GM18867 (cell line): ENCODE results near the gene DISP1.

Experiments
- ATAC-seq: cut with Tn5 transposase; IDR thresholded peaks from one replicate; pipeline ENCODE4 v1.9.1; 2021; ENCODE audit warnings: mild to moderate bottlenecking, moderate library complexity; ENCODE audit not compliant: unreplicated experiment

The DISP1 gene

GRCh38 chr1:222814536-222815439 lies at the start of gene DISP1:
DISP1 (plus strand) TSS chr1:222815039; CDS start chr1:222942824, 127,785 bp downstream.
- peak; percentile 94 for ATAC-seq

- ATAC-seq = peak; percentile 68
Observed at GRCh38 chr1:222767152-222767571, 47.7 kb upstream of the DISP1 start.

GRCh38 chr1:222768592-222768991 lies 46.2 kb upstream of the DISP1 start:
- ATAC-seq = no peak

- ATAC-seq = no peak
Observed at GRCh38 chr1:222769181-222769580, 45.7 kb upstream of the DISP1 start.

GRCh38 chr1:222769971-222770620 lies 44.7 kb upstream of the DISP1 start:
- no peak for ATAC-seq

GRCh38 chr1:222772996-222773379 lies 41.9 kb upstream of the DISP1 start:
- ATAC-seq = peak; percentile 91

GRCh38 chr1:222777463-222777862 lies 37.4 kb upstream of the DISP1 start:
- no peak for ATAC-seq

- ATAC-seq = no peak
Observed at GRCh38 chr1:222777977-222778376, 36.9 kb upstream of the DISP1 start.

- peak; percentile 87 for ATAC-seq
Observed at GRCh38 chr1:222781251-222781650, 33.6 kb upstream of the DISP1 start.

GRCh38 chr1:222783051-222783450 lies 31.8 kb upstream of the DISP1 start:
- ATAC-seq = no peak

GRCh38 chr1:222784371-222784770 lies 30.5 kb upstream of the DISP1 start:
- no peak for ATAC-seq

GRCh38 chr1:222784916-222785315 lies 29.9 kb upstream of the DISP1 start:
- ATAC-seq = no peak

- no peak for ATAC-seq
Observed at GRCh38 chr1:222785529-222785928, 29.3 kb upstream of the DISP1 start.

GRCh38 chr1:222786121-222786520 lies 28.7 kb upstream of the DISP1 start:
- no peak for ATAC-seq

GRCh38 chr1:222787729-222788128 lies 27.1 kb upstream of the DISP1 start:
- no peak for ATAC-seq

- peak; percentile 55 for ATAC-seq
Observed at GRCh38 chr1:222788402-222789156, 26.3 kb upstream of the DISP1 start.

GRCh38 chr1:222790115-222790514 lies 24.7 kb upstream of the DISP1 start:
- ATAC-seq = no peak

- ATAC-seq = peak; percentile 49
Observed at GRCh38 chr1:222790520-222790919, 24.3 kb upstream of the DISP1 start.

- ATAC-seq = no peak
Observed at GRCh38 chr1:222791006-222791710, 23.7 kb upstream of the DISP1 start.

GRCh38 chr1:222792744-222793143 lies 22.1 kb upstream of the DISP1 start:
- ATAC-seq = no peak
